GM03348 (cell line): ENCODE data around the gene SORCS2.

ENCODE experiments used
- DNase-seq: peaks from one replicate; pipeline ENCODE4 v3.0.0; 2012; ENCODE audit warnings: low spot score

SORCS2 gene

DNA sequence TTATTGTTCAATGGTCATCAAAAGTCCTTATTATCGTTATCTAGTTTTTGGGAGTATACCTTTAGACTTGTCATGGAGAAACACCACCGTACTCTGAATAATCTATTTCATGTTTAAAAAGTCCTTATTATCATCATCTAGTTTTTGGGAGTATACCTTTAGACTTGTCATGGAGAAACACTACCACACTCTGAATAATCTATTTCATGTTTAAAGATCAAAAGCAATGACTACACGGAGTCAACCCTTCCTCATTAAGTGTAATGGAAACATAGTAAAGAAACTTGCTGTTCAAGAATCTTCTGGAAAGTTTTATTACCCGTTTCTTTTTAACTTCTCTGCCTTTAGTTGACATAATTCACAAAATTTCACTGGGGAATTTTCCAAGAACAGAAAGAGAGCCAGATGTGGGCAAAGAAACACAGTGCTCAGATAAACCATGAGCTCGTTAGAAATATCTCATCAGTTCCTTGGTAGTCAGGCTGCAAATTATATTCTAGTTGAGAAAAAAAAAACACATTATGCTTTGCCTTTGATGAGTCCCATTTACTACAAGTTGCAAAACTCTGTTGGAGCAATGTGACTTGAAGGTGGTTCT is 588.5 kb downstream of the SORCS2 start:
- DNase-seq, result no peak

DNA sequence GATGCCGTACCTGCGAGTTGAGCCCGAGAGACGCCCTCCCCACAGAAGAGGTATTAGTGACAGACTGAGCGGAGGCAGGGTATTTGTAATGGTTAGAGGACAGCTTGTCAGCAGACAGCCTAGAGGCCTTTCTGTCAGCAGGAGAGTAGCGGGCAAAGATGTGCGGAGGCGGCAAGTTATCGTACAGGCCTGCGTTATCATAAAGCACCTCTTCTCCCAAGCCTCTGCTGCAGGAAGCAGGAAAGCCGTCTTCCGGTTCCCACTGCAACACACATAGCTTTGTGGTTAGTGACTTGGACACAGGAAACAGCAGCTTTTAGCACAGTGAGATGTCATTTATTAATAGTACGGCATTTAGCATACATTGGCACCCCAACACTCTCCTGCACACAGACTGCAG is 589.0 kb downstream of the SORCS2 start:
- peak; percentile 48 for DNase-seq

DNA sequence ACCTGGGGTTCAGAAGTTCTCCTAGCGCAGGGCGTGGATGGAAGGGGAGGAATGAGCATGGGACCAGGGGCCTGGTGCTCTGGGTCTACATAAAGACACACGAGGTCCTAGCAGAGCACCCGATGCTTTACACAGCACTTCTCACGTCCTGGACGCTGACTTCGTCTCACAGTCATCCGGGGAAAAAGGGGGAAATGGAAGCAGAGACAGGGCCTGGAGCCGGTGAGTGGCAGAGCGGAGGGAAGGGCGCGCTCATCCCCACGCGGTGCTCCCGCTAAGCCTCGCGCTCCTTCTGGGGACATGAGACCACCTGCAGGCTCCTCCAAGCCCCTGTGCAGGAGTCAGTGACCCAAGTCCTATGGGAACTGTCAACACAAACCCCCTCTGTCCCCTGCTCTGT is 589.7 kb downstream of the SORCS2 start:
- DNase-seq, result no peak

DNA sequence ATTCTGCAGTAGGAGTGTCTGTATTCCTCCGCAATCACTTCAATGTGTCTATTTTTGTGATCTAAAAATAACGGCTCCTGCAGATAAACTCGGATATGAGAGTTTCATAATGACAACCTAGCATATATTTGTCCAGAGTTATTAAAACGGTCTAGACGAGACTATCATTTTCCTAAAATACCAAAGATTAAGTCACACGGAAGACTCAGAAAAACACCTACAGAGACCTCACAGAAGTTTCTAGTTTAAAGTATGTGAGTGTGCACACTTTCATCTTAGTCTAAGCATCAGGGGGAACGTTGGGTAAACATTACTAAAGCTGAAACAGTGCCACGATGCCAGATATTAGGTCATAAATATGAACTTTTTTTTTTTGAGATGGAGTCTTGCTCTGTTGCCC is 590.4 kb downstream of the SORCS2 start:
- no peak for DNase-seq

- no peak for DNase-seq
These were observed 591.2 kb downstream of the SORCS2 start for GRCh38 chr4:7783541-7783940.

DNA sequence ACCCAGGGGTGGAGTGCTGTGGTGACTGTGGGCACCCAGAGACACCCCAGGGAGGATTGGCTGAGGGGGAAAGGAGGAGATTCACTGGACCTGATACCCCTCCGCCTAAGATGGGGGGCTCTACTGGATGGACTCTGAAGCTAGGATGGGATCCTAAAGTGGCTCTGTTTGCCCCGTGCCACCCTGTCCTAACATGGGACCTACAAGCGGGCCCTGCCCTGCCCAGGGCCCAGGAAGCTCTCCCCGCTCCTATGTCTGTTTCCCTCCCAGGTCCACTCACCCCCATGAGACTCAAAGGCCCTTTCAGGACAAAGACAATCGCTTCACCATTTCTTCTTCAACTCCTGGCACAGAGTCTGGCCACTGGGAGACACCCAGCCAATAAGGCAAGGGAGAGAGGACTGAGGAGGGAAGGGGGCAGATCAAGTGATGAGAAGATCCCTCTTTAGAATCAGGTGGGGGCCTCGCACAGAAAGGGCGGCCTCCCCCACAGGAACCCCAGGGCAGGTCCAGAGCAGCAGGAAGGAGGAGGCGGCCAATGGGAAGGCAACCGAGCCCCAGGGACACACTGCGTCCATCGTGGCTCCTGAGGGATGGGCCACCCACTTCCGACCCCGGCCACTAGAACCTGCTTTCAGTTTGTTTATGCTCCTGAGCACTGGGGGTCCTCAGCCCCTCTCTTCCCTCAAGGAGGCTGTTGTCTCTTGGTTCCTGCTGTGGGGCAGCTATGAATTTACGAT is 592.0 kb downstream of the SORCS2 start:
- no peak for DNase-seq

GRCh38 chr4:7785017-7785416 is 592.7 kb downstream of the SORCS2 start:
- DNase-seq, result no peak

DNA sequence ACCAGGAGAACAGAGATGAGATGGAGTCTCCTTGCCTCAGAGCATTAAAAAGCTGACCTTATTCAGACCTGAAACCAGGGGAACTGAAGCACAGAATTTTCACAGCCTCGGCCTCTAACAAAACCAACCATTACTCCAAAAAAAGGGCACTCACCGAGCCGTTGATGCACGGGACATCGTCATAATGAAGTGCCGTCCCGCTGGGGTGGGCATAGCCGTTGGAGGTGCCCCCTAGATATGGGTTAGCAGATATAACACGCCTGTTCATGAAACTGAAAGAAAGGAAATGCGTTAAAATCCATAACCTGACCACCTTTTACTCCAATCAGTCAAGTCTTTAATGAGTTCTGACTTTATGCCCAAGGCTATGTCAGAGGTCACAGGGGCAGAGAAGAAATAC is 593.7 kb downstream of the SORCS2 start:
- no peak for DNase-seq

- no peak for DNase-seq
These were observed 594.2 kb downstream of the SORCS2 start for GRCh38 chr4:7786517-7786916.

- DNase-seq, result no peak
These were observed 594.7 kb downstream of the SORCS2 start for GRCh38 chr4:7787067-7787466.

DNA sequence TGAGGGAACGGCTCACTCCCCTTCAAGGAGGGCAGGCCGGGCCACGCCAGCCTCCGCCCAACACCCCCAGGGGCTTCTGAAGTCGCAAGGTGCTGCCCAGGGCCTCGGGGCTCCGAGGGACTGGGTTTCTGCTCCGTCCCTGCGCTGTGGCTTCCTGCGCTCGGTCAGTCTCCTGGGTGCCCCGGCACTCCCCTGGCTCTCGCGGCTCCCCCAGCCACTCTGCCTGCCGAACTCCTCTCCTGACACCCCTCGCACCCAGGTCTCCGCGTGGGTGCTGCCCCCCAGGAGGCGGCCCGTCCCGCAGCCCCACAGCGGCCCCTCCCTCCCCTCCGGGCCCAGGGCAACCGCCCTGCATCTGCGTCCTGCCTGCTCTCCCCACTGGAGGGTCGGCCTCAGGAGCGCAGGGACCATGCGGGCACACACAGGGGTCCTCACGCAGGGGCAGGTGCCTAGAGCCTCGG is 595.4 kb downstream of the SORCS2 start:
- DNase-seq, result no peak

DNA sequence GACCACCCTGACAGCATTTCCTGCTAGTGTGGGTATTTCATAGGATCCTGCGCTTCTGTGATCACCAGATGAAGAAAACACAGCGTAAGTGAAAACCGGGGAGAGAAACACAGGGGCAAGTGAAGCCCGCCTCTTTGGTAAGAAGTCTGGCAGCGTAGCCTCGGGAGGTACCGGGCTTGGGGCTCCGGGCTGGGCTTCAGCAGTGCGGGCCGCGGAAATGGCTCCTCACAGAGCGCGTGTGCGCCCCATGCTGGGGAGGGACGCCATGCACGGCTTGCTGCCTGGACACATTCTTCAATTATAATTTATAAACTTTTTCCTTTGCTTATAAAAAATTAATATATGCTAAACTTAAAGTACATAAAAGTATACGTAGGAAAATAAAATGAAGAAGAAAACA is 595.9 kb downstream of the SORCS2 start:
- DNase-seq, result no peak

- peak; percentile 52 for DNase-seq
These were observed 596.5 kb downstream of the SORCS2 start for GRCh38 chr4:7788694-7789425.

DNA sequence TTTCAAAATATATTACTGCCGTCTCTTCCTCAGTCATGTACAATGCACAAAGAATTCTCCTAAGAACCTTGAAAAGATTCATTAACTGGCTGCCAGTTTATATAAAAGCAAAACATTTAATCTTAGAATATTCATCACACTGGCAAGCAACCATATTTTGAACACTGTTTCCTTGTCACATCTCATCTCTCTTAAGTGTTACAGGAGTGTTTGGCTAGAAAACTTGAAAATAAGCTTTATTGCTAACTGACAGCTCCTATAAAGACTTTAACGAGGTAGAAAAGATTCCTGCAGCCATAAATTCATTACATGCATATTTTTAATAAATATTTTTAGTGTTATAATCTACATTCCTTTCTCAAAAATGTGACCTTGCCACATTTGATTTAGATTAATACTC is 597.7 kb downstream of the SORCS2 start:
- DNase-seq, result no peak

DNA sequence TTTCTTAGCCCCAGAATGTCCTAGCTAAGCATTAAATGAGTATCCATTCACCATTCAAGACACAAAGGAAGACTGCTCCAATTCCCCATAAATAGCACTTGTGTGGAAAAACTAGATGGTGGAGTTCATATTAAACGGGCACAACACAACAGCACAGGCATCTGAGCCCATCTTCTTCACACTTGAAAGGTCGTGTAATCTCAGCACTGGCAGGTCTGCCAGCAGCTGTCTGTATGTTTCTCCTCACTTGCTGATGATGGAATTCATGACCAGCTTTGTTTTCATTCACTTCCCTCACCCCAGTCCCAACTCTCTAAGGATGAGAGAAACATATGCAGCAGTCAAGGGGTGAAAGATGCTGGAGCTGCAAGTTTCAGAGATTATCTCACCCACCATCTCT is 598.7 kb downstream of the SORCS2 start:
- no peak for DNase-seq
